HG03565 (cell line): ENCODE data around the gene ZC3H7B.

Source experiments
- ATAC-seq: cut with Tn5 transposase; IDR thresholded peaks from one replicate; pipeline ENCODE4 v1.9.1; 2021; ENCODE audit warnings: mild to moderate bottlenecking, moderate library complexity; ENCODE audit not compliant: unreplicated experiment

The ZC3H7B gene

GRCh38 chr22:41324821-41325528 is 23.6 kb downstream of the ZC3H7B start:
- no peak for ATAC-seq

DNA sequence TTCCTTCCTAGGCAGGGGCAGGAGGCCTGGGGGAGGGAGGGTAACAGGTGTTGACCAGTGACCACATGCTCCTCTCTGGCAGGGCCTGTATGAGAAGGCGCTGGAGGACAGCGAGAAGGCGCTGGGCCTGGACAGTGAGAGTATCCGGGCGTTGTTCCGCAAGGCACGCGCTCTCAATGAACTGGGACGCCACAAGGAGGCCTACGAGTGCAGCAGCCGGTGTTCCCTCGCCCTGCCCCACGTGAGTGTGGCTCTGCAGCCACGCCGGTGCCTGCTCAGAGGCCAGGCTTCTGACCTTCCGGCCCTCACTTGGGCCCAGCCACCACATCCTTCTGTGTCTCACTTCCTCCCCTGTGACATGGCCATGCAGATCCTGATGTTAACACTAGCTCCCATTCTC is 25.8 kb downstream of the ZC3H7B start:
- ATAC-seq, result no peak

DNA sequence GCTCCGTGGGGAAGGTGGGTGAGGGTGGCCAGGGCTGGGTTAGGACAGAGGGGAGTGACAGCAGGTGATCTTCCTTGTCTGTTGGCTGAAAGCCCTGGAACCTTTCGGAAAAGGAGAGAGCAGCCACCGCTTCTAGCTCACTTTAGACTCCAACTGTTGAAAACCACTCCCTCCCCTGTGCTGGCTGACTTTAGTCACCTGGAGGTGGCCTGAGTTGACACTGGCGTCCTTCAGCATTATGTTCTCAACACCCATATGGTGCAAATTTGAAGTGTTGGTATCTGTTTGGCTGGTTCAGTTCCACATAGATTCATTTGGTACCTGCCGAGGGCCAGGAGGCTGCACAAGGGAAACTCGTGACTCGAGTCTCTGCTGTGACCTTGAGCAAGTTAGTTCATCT is 28.8 kb downstream of the ZC3H7B start:
- no peak for ATAC-seq

DNA sequence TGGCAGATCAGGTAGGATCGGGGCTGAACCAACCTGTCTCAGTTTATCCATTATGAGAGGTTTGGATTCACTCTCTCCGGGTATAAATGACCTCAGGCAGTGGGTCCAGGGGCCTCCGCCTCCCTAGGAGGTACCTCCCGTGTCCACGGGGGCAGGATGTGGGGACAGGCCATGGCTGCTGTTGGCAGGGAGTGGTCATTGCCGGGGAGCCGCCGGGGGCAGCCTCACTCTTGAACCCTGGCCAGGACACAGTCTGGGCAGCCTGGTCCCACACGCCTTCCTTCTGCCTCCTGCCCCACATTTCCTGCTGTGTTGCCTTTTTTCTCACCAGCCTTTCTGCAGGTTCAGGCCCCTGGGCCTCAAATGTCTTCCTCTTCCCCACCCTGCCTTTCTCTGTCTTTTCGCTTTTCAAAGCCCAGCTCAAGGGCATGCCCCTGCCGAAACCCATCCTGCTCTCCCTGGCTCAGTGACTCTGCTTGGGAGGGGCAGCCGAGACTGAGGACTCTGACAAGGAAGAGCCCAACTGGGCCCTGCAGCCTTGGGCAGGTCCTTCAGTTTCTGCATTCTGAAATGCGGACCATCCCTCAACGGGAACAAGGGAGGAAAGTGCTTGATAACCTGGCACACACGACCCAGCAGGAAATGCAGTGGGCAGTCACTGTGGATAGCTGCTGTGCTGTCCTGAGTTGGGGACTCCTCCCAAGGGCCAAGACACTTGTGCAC is 31.1 kb downstream of the ZC3H7B start:
- ATAC-seq, result no peak

DNA sequence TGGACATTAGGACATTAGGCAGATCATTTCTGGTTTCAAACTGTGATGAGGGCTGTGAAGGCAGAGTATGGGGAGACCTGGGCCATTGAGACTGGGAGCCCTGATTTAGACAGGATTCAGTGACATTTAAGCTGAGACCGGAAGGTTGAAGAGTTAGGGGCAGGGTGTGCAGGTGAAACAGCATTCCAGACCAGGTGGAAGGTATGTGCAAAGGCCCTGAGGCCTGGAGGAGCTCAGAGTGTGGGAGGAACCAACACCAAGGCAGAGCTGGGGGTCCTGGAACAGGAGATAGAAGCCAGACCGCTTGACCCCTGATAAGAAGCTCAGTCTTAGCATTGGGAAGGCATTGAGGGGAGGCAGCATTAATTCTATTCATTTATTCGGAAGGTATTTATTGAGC is 32.5 kb downstream of the ZC3H7B start:
- no peak for ATAC-seq

GRCh38 chr22:41334215-41334614 is 32.9 kb downstream of the ZC3H7B start:
- no peak for ATAC-seq

DNA sequence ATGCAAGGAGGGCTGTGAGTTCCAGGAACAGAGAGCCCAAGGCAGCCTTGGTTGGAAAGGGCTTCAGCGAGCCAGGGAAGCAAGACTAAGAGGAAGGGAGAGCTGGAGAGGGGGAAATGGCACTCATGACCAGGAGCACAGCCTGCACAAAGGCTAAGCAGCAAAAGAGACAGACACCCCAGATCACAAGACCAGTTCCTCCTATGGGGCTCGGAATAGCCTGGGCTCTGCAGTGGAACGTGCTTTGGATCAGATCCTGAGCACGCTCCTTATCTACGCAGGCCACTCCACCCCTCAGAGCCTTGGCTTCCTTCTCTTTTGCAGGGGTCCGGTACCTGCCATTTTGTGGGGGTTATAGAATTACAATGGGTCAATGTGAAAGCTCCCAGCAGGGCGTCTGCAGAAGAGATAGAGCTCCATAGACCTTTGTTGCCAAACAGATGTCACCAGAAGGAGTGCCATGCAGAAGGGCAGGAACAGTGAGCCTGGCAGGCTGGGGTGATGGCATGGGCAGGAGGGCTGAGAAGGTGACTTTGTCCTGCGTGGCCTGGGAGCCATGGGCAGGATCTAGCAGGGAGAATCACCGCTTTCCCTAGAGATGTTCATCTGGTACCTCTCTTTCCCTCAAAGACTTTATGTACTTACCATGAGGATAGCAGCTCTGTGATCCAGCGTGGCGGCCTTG is 33.8 kb downstream of the ZC3H7B start:
- ATAC-seq, result no peak

DNA sequence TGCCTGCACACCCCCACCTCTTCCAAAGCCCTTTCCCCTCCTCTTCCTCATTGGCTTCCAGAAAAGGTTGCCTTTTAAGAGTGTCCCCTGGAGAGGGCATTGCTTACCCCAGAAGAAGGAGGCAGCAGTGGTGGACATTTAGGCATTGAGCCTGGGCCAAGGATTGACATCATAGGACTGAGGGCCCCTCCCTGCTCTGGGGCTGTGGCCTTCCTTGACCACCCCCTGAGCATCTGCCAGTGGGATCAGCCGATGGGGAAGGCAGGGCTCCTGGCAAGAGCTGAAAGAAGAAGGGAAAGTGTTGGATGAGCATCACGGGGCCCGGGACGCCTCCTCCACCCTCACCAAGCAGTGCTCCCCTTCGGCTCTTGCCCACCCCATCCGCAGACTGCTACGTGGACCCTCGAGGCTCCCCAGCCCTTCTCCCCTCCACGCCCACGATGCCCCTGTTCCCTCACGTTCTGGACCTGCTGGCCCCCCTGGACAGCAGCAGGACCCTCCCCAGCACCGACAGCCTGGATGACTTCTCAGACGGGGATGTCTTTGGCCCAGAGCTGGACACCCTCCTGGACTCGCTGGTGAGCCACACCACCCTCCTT is 37.4 kb downstream of the ZC3H7B start:
- ATAC-seq, result no peak

DNA sequence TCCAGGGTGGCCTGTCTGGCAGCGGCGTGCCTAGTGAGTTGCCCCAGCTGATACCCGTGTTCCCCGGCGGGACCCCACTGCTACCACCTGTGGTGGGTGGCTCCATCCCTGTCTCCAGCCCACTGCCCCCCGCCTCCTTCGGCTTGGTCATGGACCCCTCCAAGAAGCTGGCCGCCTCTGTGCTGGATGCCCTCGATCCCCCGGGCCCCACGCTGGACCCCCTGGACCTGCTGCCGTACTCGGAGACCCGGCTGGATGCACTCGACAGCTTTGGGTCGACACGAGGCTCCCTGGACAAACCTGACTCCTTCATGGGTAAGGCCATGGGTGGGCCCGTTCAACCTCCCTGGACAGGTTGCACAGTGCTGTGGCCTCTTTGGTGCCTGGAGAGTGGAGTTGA is 38.5 kb downstream of the ZC3H7B start:
- no peak for ATAC-seq

- ATAC-seq, result no peak
These were observed 39.0 kb downstream of the ZC3H7B start for GRCh38 chr22:41340357-41340756.

DNA sequence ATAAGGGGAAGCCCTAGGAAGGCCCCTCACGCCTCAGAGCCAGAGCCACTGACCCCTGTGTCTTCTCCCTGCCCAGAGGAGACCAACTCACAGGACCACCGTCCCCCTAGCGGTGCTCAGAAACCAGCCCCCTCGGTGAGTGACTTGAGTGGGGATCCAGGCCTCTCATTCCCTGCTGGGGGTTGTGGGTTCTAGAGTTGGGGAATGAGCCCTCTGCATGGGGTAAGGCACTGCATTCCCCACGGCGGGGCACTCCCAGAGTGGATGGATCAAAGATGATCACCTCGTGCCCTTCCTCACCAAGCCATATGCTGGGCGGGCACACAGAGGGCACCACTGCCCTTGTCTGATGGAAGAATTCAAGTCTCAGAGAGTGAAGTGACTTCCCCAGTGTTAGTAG is 39.7 kb downstream of the ZC3H7B start:
- ATAC-seq, result no peak

GRCh38 chr22:41341990-41342389 is 40.7 kb downstream of the ZC3H7B start:
- ATAC-seq, result no peak

DNA sequence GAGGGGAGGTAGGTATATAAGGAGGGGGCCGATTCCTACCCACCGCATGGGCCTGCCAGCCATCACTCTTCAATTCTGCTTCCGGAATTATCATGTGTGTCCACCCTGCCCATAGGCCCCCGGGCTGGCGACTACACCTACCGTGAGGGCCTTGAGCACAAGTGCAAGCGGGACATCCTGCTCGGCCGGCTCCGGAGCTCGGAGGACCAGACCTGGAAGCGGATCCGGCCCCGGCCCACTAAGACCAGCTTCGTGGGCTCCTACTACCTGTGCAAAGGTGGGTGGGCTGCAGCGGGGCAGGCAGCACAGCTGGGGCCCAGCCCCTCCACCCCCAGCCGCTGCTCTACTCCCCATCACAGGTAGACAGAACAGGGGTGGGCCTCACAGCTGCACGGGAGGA is 42.0 kb downstream of the ZC3H7B start:
- ATAC-seq, result no peak

DNA sequence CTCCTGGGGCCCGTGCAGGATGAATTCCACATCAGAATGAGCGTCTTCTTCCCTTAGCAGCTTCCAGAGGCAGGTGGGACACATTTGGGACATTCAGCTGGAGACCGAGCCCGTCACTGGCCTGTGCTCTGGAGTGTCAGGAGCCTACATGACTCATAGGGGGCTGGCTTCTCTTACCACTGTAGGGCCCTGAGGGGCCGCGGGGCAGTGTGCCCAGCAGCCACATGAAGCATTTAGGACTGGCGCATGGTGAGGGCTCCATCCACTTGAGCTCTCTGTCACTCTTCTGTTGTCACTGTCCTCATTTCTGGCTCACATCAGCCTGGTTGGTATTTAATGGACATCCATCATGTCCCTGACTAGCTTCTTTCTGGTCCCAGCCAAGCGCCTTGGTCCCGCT is 42.4 kb downstream of the ZC3H7B start:
- no peak for ATAC-seq

GRCh38 chr22:41344189-41344788 is 43.0 kb downstream of the ZC3H7B start:
- ATAC-seq, result no peak

GRCh38 chr22:41345807-41346335 is 44.5 kb downstream of the ZC3H7B start:
- no peak for ATAC-seq

- no peak for ATAC-seq
These were observed 45.9 kb downstream of the ZC3H7B start for GRCh38 chr22:41347066-41347859.

DNA sequence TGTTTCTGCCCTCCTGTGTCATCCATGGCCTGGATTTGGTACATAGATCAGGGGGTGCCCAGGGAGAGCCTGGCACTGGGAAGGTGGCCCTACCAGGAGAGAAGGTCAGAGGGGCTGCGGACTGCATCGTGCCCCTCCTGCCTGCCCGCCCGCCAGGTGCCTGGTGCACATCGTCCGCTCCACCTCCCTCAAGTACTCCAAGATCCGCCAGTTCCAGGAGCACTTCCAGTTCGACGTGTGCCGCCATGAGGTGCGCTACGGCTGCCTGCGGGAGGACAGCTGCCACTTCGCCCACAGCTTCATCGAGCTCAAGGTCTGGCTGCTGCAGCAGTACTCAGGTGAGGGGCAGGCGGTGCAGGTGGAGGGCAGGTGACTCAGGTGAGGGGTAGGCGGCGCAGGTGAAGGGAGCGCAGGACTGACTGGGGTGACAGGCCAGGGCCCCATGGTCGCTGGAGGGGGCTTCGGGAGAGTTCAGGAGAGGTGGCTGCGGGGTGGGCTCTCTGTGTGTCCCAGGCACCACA is 47.7 kb downstream of the ZC3H7B start:
- ATAC-seq, result no peak

DNA sequence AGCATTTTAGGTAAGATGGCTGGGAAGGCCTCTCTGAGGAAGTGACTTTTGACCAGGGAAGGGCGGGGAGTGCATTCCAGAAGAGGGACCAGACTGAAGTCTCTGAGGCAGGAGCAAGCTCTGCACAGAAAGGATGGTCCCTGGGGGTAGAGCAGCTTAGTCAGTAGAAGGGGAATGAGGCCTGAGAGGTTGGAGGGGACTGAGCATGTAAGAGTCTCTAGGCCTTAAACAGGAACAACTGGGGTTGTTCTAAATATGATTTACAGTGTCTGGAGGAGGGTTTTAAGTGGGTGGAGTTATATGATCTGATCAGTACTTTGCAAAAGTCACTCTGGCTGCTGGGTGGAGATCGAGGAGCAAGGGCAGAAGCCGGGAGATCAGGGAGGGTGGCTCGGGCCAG is 48.8 kb downstream of the ZC3H7B start:
- ATAC-seq, result no peak

DNA sequence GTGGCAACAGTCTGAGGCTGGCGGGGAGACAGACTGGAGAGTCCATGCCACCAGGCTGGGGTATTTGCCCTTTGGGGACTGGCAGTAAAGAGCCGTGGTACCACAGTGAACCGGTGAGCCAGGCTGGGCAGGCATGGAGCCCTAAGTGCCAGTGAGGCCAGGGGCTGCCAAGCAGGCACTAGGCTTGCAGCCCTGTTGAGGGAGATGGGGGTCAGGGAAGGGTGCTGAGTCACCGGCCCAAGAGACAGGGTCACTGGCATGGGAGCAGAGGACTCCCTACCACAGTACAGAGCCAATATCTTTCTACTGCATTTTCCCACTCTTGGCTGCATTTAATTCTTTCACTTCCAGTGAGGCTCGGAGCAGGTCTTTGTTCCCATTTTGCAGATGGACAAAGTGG is 49.7 kb downstream of the ZC3H7B start:
- no peak for ATAC-seq
